ENCODE results near the gene ADO. TPM values are rescaled to one million over a fixed set of nuclear protein-coding genes. Genes with fewer than 3 reads are reported as not detected.

The ADO gene
- total RNA-seq, 2 donors from 2014 or later = 27.1 to 30.1 TPM

- 93 to 95% methylated on average over 3 to 4 of the region's 4 CpGs for WGBS, 2 experiments (ENCODE audit: insufficient coverage in 1 of 2, insufficient read length in 1 of 2)
- Mint-ChIP-seq H3K27me3 (ENCODE audit: insufficient read depth) (peaks cover 7% of the 10 kb centered on the region), H3K36me3 (ENCODE audit: low read depth) (no peaks in the 10 kb centered on the region), H3K4me3 (no peak overlapping the region), H3K9me3 (no peaks in the 10 kb centered on the region), H3K4me1 (peaks cover 14% of the 10 kb centered on the region), H3K27ac (no peak overlapping the region)
- Histone ChIP-seq H3K27ac (ENCODE audit: low read depth, low read length) (no peak overlapping the region), H3K9me3 (ENCODE audit: control insufficient read depth, low read length) (no peaks in the 10 kb centered on the region), H3K4me3 (ENCODE audit: low read length) (no peak overlapping the region), H3K9ac (ENCODE audit: extremely low read depth, low read length, poor library complexity, severe bottlenecking) (no peak overlapping the region), H3K27me3 (ENCODE audit: control insufficient read depth, insufficient read depth, low read length, poor library complexity, severe bottlenecking) (no peaks in the 10 kb centered on the region), H3K4me1 (ENCODE audit: control insufficient read depth, insufficient read depth, low read length) (no peaks in the 10 kb centered on the region), H3K36me3 (ENCODE audit: control insufficient read depth, insufficient read depth, low read length) (no peaks in the 10 kb centered on the region)
- no peak for TF ChIP-seq CTCF (conservative IDR thresholded peaks at IDR 0.05)
- no peak for DNase-seq
These were observed 8.8 kb upstream of the ADO start for GRCh38 chr10:62795762-62796161.

DNA sequence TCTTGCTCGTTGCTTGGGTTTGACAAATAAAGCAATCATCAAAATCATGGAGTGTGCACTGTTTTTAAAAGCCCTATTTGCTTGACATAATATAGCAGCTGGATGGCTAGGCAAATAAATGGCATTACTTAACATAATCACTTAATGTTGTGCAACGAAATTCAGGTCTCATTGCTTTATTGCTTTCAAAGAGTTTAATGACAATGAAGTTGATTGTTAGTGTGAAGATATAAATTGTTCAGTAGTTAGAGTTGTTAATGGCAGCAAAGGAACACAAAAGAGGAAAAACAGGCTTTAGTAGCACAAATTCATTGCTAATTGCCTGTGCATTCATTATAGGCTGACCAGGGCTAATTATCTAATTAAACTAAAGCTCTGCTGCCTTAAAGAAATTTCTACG, 7.6 kb upstream of the ADO start:
- no peak overlapping the region for H3K9ac ChIP-seq (ENCODE audit: extremely low read depth, low read length, poor library complexity, severe bottlenecking)
- Mint-ChIP-seq H3K4me1 (peaks cover 20% of the 10 kb centered on the region), H3K27ac (no peak overlapping the region), H3K27me3 (ENCODE audit: insufficient read depth) (peaks cover 7% of the 10 kb centered on the region), H3K36me3 (ENCODE audit: low read depth) (no peaks in the 10 kb centered on the region), H3K9me3 (no peaks in the 10 kb centered on the region), H3K4me3 (no peak overlapping the region)
- H3K9me3 ChIP-seq (ENCODE audit: control insufficient read depth, low read length) = no peaks in the 10 kb centered on the region
- no peak for DNase-seq
- no peak for TF ChIP-seq CTCF (conservative IDR thresholded peaks at IDR 0.05)
- no peaks in the 10 kb centered on the region for H3K4me1 ChIP-seq (ENCODE audit: control insufficient read depth, insufficient read depth, low read length)
- no peak overlapping the region for H3K4me3 ChIP-seq (ENCODE audit: low read length)
- no peaks in the 10 kb centered on the region for H3K27me3 ChIP-seq (ENCODE audit: control insufficient read depth, insufficient read depth, low read length, poor library complexity, severe bottlenecking)
- no peak overlapping the region for H3K27ac ChIP-seq (ENCODE audit: low read depth, low read length)
- 87 to 92% methylated on average over 2 to 3 of the region's 3 CpGs for WGBS, 2 experiments (ENCODE audit: insufficient coverage in 1 of 2, insufficient read length in 1 of 2)
- no peaks in the 10 kb centered on the region for H3K36me3 ChIP-seq (ENCODE audit: control insufficient read depth, insufficient read depth, low read length)

DNA sequence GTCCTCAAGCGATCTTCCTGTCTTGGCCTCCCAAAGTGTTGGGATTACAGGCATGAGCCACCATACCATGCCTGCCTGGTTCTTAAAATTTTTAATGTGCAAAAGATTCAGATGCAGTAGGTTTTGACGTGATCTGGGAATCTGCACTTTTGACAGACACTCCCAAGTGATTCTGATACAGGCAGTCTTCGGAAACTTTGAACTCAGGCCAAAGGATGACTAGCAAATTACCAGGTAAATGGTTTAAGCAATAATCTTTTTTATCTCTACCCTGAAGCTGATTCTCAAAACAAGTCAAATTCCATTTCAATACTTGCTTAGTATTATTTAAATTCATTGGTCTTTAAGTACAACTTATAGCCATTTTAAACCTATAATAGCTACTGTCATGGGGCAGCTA, 2.6 kb upstream of the ADO start:
- DNase-seq = no peak
- peaks cover 36% of the 10 kb centered on the region for H3K4me1 Mint-ChIP-seq
- no peaks in the 10 kb centered on the region for H3K27me3 Mint-ChIP-seq (ENCODE audit: insufficient read depth)
- no peak overlapping the region for H3K27ac ChIP-seq (ENCODE audit: low read depth, low read length)
- H3K36me3 Mint-ChIP-seq (ENCODE audit: low read depth) = no peaks in the 10 kb centered on the region
- H3K9me3 Mint-ChIP-seq = no peaks in the 10 kb centered on the region
- no peaks in the 10 kb centered on the region for H3K27me3 ChIP-seq (ENCODE audit: control insufficient read depth, insufficient read depth, low read length, poor library complexity, severe bottlenecking)
- H3K4me3 ChIP-seq (ENCODE audit: low read length) = no peak overlapping the region
- 88 to 94% methylated on average over 1 to 3 of the region's 3 CpGs for WGBS, 2 experiments (ENCODE audit: insufficient coverage in 1 of 2, insufficient read length in 1 of 2)
- H3K36me3 ChIP-seq (ENCODE audit: control insufficient read depth, insufficient read depth, low read length) = no peaks in the 10 kb centered on the region
- TF ChIP-seq CTCF (conservative IDR thresholded peaks at IDR 0.05) = no peak
- H3K9ac ChIP-seq (ENCODE audit: extremely low read depth, low read length, poor library complexity, severe bottlenecking) = no peak overlapping the region
- H3K4me1 ChIP-seq (ENCODE audit: control insufficient read depth, insufficient read depth, low read length) = peaks cover 5% of the 10 kb centered on the region
- H3K4me3 Mint-ChIP-seq = no peak overlapping the region
- H3K27ac Mint-ChIP-seq = no peak overlapping the region
- H3K9me3 ChIP-seq (ENCODE audit: control insufficient read depth, low read length) = no peaks in the 10 kb centered on the region
